ENCODE results near the gene BAHD1.
A peak's percentile ranks its signal among the peaks of the same experiment; 100 is the strongest.

The BAHD1 gene

DNA sequence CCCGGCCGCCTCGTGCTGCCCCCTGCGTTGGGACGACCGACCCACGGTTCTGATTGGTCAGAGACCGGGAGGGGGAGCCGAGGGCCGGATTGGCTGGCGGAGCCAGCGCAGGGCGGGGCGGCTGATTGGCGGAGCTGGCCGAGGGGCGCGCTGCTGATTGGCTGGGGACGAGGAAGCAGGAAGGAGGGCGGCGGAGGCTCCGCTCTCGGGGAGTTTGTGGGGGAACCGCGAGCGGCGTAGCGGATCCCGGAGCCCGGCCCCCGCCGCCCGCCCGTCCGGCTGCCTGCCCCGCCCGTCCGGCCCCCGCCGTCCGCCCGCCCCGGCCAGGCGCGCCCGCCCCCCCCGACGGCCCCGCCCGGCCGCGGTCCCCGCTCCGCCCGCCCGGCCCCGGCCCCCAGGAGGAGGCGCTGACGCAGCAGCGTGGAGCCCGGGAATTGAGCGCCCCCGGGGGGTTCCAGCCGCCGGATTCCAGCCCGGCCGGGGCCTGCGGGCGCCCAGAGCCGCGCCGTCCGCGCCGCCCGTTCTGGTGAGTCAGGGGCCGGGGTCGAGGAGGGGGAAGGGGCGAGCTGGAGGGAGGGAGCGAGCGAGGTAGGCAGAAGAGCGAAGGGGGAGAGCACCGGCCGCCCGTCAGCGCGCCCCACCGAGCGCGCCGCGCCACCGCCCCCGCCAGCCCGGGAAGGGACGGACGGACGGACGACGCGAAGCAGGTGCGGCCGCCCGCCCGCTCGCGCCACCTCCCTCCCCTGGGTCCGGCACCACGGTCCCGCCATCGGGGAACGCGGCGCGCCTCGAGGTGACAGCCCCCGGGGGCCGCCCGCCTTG lies at the start of gene BAHD1:
Gene BAHD1, plus strand, starts transcription at position 211 of the 822 bp plus-strand sequence. CDS start 17,512 bp downstream, outside the sequence.
- peak; percentile 94 for DNase-seq (ENCODE audit: low spot score)

DNA sequence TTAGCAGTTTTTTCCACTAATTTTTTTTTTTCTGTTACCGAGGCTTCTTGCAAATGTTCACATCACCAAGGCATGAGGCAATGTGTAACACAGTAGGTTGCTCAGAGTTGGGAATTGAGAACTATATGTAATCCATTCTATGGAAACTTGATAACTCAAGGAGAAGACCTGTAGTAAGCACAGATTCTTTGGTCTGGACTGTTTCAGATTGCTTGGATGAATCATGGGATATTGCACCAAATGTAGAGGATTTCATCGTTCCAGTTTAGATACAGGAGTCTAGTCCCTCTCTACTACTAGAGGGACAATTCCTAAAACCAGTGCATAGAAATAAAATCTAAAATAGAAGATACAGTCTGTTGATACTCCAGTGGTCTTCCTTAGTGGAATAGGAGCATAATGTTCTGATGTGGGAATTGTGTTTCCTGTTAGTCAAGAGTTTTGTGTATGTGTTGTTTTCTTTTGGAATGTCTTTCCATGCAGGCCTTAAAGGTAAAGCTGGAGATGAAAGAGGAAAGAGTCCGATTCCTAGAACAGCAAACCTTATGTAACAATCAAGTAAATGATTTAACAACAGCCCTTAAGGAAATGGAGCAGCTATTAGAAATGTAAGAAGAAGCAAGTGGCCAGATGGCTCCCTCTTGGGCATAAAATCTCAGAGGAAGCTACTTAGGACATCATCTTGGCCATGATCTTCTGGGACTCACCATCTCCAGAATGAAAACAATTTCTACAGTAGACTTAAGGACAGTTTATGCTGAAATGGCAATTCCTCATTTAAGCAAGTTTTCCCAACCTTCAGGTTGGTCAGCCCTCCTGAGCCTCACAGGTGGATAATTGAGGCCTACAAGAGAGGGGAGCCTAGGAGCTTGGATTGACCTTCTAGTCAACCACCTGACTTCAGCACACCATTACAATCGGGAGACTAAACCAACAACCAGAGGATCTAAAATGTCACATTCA lies 47.5 kb upstream of the BAHD1 start:
- DNase-seq (ENCODE audit: low spot score): no peak

DNA sequence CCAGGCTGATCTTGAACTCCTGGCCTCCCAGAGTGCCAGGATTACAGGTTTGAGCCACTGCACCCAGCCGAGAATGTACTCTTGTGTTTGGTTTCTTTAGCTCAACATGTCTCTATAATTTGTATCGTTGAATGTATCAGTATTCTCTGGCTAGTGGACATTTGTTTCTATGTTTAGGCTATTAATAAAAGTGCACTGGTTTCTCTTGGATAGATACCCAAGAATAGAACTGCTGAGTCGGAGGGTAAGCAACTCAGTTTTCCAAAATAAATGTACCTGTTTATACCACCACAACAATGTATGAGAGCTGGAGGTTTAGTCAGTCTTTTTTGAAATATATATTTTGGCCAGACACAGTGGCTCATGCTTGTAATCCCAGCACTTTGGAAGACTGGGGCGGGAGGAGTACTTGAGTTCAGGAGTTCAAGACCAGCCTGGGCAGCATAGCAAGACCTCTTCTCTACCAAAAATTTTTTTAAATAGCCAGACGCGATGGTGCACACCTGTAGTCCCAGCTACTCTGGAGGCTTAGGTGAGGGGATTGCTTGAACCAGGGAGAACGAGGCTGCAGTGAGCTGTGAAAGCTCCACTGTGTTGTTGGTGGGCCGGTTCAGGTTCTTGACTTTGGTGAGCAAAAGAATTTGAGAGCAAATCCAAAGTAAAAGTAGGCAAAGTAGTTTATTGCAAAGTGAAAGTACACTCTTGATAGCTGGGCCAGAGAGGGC lies 42.9 kb upstream of the BAHD1 start:
- DNase-seq (ENCODE audit: low spot score): no peak

DNA sequence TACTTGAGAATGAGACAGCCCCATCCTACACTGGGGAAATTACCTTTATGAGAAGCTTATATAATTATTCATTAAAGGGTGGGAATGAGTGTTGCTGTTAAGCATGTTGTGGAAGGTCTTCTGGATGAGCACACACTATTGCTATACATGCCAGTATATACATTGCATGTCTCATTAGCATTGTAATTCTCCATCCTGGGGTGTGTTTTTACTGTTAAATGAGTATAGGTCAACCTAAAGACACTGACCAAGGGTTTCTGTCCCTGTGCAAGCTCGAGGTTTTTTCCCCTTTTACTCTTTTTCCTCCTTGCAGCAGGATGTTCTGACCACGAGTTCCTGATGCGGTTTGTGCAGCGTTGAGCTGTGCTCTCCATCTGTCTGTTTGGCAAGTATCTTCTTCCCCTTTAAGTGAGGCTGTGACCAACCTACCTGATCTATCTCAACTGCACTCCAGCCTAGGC lies 42.3 kb upstream of the BAHD1 start:
- DNase-seq (ENCODE audit: low spot score): peak; percentile 83

DNA sequence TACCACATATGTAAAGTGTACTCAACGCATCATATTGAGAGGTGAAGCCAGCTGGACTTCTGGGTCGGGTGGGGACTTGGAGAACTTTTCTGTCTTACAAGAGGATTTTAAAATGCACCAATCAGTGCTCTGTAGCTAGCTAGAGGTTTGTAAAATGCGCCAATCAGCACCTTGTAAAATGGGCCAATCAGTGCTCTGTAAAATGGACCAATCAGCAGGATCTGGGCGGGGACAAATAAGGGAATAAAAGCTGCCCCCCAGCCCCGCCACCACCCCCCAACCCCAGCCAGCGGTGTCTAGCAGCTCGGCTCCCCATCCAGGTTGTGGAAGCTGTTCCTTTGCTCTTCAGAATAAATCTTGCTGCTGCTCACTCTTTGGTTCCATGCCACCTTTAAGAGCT lies 41.4 kb upstream of the BAHD1 start:
- DNase-seq (ENCODE audit: low spot score): no peak

DNA sequence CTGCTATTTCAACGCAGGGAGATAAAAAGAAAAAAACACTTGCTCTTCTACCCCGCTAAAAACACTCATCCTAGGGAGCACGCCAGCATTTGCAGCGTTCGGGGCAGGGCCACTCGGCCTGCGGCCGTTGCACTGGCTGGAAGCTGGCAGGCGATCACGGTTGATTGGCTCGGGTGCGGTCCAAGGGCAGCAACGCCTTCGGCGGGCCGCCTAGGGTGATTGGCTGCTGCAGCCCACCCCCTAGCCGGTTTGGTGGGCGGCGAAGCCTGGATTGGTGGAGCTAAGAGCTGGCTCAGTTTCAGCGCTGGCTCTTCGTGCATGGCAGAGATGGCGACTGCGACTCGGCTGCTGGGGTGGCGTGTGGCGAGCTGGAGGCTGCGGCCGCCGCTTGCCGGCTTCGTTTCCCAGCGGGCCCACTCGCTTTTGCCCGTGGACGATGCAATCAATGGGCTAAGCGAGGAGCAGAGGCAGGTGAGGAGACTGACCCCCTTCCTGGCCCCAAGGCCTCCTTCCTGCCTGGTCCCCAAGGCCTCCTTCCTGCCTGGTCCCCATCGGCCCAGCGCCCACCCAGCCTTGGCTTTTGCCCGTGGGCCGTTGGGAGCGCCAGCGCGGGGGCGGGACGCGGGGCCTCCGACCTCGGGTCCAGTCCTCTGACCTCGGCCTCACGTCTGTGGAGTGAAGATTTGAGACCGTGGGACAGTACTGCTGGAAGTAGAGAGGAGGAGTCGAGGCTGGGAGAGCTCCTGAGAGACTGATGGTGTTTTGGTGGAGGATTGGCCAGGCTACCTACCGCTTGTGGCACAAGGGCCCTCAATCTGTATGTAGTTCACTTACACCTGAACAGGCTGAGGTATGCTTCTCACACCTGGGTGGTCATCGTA lies 35.0 kb upstream of the BAHD1 start, which contains the start of gene IVD:
Gene IVD, plus strand, starts transcription at position 295 of the 881 bp plus-strand sequence. Its CDS starts 33 bp downstream, at position 328.
- peak; percentile 96 for DNase-seq (ENCODE audit: low spot score)

DNA sequence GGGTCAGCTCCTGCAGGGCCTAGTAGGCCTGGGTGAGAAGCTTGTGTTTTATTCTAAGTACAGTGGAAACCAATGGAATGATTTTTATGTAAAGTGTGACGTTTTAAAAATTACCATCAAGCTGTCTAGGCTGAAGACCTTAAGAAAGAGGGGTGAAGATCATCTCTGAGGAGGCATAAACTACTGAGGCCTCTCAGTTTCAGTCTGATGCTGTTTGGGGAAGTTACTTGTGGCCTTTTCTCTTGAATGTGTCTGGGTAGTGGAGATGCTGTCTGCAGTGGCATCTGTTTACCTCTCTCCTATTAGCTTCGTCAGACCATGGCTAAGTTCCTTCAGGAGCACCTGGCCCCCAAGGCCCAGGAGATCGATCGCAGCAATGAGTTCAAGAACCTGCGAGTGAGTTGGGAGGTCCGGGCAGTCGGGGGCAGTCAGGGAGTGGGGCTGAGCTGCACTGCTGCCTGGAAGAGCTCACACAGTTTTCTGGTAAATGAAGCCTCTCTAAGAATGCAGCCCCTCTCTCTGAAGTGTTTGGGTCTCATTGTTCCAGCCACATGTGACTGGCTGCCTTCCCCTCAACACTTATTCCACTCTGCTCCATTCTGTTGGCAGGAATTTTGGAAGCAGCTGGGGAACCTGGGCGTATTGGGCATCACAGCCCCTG lies 33.3 kb upstream of the BAHD1 start:
- peak; percentile 36 for DNase-seq (ENCODE audit: low spot score)

DNA sequence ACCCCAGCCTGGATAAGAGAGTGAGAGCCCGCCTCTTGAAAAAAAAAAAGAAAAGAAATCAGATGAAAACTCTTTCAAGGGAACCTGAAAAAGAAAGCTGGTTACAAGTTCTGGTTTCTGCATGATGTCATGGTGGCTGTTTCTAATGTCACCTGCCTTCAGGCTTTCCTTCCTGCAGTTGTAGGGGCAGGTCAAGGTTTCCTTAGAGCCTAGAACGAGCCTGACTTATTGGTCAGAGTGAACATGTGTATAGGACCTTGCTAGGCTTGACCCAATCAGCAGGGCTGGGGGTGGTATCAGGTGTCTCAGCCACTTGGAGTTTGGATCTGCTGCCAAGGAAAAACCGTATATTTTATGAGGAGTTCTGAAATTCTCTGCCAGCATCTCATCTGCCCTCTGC lies 31.4 kb upstream of the BAHD1 start:
- no peak for DNase-seq (ENCODE audit: low spot score)

DNA sequence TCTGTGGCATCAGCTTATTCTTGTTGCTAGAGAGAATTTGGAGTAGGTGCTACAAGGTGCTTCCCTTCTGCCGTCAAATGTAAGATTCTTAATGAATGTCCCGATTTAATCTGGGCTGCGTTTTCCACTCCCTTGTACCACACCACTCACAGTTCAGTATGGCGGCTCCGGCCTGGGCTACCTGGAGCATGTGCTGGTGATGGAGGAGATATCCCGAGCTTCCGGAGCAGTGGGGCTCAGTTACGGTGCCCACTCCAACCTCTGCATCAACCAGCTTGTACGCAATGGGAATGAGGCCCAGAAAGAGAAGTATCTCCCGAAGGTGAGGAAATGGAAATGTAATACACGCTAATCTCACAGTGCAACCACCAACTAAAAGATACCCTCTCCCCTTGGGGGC lies 30.3 kb upstream of the BAHD1 start:
- no peak for DNase-seq (ENCODE audit: low spot score)

DNA sequence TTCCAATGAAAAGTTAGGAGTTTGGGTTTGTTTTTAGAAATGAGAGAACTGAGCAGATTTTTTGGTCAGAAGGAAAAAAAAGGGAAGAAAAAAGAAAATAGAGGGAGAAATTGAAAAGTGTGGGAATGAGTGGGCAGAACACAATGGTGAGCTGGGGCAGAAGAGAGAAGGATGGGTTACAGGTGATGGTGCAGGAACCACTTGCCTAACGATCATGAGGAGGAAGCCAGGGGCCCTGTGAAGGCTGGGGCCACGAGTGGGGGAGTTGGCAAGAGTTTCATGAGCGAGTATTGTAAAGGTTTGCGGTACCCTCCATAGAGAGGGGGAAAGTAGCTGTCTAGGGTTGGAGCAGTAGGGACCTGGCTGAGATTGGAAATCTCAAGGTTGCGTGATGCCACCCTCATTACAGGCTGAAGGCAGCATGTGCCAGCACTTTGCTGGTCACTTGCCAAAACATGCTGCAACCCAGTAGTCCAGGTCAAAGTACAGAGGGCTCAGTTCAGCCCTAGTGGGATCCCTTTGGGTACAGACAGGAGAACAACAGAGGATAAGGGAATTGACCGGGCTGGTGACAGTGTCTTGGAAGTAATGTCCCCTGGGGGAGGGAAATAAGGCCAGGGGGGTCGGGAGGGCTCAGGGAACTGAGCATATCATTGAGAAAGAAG lies 28.5 kb upstream of the BAHD1 start:
- no peak for DNase-seq (ENCODE audit: low spot score)

DNA sequence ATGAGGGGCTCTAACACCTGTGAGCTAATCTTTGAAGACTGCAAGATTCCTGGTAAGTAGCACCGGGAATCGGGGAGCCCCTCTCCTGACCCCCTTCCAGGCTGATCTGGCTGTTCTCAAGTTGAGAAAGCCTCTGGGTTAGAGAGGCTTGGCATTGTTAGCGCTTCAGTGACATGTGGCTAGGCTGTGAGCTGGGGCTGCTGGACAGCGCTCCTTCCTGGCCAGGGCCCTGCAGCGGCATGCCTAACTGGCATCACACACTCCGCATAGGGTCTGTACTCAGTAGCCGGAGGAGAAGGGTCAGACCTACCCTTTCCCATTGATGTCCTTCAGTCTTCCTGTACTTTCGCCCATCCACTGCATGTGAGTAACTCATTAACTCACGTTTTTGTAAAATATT lies 27.7 kb upstream of the BAHD1 start:
- no peak for DNase-seq (ENCODE audit: low spot score)

DNA sequence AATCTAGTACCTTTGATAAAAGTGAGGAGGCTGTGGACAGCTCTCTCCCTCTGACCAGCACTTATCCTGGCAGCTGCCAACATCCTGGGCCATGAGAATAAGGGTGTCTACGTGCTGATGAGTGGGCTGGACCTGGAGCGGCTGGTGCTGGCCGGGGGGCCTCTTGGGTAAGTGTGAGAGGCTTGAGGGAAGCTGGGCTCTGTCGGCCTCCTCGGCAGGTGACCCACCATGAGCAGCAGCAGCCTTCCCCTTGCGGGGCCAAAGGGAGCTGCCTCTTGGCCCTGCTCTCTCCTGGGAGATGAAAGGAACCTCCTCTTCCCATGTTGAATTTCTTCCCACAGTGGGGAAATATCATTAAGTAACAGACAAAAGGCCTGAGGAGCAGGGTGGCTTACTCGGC lies 25.9 kb upstream of the BAHD1 start:
- DNase-seq (ENCODE audit: low spot score): no peak

DNA sequence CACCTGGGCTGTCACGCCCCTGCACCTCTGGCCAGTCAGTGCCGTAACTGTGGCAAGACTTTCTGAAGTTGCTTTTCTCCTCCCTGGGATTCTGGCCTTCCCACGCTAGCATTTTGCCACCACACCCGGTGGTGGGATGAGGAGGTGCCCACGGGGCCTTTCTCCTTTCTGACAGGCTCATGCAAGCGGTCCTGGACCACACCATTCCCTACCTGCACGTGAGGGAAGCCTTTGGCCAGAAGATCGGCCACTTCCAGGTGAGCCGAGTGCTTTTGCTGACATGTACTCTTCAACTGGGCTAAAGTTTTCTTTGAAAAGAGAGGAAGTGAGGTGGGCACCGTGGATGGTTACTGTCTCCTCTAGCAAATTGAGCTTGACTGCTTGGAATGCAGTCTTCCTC lies 25.5 kb upstream of the BAHD1 start:
- DNase-seq (ENCODE audit: low spot score): no peak

DNA sequence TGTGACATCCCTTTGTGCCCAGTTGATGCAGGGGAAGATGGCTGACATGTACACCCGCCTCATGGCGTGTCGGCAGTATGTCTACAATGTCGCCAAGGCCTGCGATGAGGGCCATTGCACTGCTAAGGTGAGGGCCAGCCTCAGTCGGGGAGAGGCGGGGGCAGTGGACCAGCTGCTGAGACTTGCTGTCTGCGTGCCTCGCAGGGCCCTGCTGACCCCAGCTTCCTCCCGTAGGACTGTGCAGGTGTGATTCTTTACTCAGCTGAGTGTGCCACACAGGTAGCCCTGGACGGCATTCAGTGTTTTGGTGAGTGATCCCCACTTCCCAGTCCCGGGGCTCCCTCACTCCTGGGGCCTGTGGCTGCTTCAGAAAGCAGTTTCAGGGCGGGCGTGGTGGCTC lies 24.7 kb upstream of the BAHD1 start:
- no peak for DNase-seq (ENCODE audit: low spot score)

DNA sequence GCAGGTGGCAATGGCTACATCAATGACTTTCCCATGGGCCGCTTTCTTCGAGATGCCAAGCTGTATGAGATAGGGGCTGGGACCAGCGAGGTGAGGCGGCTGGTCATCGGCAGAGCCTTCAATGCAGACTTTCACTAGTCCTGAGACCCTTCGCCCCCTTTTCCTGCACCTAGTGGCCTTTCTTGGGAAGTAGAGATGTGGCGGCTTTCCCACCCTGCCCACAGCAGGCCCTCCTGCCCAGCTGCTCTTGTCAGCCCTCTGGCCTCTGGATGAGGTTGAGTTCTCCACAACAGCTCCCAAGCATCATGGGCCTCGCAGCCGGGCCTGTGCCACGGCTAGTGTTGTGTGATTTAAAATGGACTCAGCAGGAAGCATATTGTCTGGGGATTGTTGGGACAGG lies 22.6 kb upstream of the BAHD1 start:
- DNase-seq (ENCODE audit: low spot score): no peak

DNA sequence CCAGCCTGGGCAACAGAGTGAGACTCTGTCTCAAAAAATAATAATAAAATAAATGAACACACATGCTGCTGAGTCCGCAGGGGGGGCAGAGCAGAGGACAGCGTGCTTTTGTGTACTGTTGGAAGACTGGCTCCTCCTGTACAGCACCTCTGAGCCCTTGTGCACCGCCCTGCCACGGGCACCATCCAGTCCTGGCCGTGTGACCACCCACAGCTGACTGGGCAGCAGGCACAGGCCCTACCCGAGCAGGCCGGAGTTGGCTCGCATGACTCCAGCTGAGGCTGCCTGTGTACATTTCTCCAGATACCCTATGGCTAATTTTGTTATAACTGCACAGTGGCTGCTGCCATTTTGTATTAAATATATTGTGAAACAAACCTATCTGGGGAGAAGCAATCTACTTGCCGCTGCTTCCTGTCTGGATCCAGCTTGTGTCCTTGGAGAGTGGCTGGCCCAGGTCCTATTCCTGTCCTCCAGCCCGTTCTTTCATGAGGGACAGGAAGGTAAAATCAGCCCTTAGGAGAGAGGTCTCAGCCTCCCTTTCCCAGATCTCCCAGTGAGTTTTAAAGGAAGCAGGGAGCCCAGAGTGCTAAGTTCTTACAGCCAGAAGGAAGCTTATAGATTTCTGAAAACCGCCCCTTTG lies 20.6 kb upstream of the BAHD1 start:
- DNase-seq (ENCODE audit: low spot score): no peak

DNA sequence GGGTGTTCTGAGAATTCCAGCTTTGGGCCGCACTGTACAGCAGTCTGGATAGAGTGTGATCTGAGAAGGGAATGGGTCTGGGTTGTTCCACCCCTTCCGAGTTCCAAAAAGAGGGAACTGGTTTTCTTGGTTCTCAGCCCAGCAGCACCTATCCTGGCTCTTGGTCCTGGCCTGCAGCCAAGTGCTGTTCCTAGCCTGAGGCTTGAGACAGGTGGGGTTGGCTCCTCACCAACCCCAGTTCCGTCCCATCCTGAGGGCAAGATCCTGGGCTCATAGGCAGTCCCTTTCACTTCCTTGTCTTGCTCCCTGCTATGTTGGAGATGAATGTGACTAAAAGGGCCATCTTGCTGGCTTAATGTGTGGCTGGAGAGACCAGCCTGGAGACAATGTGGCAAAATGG lies 20.0 kb upstream of the BAHD1 start:
- no peak for DNase-seq (ENCODE audit: low spot score)

DNA sequence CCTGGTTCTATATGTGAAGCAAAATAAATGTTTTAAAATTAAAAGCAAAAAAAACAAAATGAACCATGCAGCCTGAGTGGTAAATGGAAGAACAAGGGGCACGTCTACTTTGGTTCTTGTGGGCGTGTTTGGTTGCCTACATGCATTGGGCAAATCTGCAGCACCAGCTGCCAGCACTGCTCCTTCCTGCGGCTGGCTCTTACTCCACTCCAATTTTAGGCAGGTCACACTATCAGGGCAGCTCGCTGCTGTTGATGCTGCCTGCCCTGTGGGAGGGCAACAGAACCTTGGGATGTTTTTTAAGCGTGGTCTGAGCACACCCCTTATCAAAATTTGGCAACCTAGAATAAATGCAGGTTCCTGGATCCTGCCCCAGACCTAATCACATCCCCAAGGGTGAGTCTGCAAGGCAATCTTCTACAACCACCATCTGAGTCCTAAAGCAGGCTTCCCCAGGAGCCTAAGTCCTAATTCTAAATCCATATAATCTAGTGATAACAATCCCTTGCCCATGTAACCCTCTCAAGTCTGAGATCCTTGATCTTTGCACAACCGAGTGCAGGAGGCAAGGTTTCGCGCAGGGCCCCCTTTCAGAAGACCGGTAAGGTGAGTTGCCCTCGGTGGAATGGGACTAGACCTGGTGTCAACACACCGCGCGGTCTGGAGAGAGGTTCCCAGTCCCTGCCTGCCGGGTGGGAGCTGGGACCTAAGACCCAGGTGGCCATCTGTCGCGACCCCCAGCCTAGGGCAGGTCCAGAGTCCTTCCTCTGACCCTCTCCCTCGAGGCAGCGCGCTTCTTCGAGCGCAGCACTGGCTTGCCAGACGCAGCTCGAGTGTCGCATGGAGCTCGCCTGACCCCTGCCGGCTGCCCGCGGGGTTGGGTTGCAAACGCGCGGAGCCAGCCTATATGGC lies 19.3 kb upstream of the BAHD1 start:
- no peak for DNase-seq (ENCODE audit: low spot score)
